Activated CD4-positive, alpha-beta T cell treated with anti-CD3 and anti-CD28 coated beads for 24 hours (primary cell): ENCODE measurements around the gene TFEB.
A peak's percentile ranks its signal among the peaks of the same experiment; 100 is the strongest.

Source experiments
- DNase-seq, 2 donors: peaks; one replicate each; pipeline ENCODE4 v3.0.0-alpha.2; 2020; ENCODE audit warnings: low read depth in 2 of 2

The TFEB gene

DNA sequence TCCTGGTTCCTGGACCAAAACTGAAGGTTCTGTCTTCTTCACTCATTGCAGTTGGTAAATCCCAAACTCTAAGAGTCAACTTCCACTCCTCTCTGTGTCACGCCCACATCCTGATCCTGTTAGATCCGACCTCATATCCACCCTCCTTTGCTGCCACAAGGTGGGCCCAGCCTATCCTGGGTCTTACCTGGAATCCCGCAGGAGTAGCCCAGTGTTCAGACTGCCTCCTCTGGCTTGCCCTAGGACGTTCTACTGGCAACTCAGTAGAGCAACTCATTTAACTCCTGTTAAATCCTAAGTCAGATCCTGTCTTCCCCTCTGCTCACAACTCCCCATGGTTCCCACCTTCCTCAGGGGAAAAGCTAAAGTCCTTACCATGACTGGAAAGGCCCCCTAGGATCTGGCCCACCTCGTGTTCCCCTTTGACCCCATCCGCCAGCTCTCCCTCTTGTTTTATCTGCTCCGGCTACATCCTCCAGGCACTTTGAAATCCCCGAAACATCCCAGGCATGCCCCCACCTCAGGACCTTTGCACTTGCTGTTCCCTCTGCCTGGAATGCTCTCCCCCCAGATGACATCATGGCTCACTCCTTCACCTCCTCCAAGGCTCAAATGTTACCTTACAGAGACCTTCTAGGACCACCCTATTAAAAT lies 43.9 kb downstream of the TFEB start:
- no peak for DNase-seq

DNA sequence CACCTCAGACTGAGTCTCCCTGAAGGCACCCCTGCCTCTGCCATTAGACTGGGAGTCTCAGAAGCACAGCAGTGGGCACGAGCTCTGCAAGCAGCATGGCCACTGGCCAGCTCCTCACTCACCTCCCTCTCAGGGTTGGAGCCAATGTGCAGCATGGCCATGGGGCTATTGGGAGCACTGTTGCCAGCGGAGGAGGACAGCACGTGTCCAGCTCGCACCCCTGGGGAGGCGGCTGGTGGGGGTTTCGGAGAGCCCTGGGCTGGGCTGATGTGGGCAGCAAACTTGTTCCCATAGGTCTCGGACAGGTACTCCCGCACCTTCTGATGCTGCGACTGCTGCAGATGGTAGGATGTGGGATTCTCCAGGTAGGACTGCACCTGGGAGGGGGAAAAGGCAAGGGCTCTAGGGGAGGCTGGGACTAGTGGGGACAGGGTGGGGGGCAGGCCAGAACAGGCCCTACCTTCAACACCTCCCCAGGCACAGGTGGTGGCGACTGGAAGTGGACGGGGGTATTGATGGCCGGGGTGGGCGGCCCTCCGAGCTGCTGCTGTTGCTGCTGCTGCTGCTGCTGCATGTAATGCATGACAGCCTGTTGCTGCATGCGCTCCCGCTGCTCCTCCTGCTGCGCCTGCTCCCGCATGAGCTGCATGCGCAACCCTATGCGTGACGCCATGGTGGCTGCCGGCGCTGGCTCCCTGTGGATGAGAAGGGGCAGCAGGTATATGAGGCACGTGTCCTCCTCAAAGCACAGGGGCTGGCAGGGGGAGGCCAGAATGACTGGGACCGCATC lies 44.7 kb downstream of the TFEB start:
- DNase-seq, result no peak

DNA sequence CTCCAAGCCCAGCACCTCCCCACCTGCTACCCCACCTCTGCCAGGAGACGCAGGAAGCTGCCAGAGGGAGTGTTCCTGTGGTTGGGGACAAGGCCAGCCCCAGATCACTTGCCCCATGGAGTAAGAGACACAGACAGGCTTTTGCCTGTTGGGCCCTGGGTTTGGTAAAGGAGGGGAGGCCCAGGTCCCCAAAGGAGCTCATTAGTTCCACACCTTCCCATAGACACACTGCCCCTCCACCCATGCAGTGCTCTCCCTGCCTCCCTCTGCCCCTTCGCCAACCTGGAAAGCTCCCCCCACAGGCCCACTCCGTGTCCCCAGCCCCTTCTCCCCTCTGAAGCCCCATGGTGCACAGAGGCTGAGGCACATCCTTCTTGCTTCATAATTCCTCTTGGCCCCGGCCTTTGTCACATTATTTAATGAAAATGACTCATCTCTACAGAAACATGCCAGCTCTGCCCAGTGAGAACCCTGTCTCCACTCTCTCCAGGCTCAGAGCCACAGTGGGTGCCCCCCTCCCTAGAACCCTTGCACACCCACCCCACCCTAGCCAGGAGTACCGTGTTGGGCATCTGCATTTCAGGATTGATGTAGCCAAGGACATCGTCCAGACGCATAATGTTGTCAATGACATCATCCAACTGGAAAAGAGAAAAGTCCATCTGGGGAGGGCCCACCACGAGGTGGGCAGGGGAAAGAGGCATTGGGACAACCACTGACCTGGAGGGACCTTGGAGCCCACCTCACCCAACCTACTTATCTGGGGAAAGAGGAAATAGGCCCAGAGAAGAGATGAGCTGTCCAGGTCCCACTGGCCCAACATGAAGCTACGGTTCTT lies 46.0 kb downstream of the TFEB start:
- no peak for DNase-seq

DNA sequence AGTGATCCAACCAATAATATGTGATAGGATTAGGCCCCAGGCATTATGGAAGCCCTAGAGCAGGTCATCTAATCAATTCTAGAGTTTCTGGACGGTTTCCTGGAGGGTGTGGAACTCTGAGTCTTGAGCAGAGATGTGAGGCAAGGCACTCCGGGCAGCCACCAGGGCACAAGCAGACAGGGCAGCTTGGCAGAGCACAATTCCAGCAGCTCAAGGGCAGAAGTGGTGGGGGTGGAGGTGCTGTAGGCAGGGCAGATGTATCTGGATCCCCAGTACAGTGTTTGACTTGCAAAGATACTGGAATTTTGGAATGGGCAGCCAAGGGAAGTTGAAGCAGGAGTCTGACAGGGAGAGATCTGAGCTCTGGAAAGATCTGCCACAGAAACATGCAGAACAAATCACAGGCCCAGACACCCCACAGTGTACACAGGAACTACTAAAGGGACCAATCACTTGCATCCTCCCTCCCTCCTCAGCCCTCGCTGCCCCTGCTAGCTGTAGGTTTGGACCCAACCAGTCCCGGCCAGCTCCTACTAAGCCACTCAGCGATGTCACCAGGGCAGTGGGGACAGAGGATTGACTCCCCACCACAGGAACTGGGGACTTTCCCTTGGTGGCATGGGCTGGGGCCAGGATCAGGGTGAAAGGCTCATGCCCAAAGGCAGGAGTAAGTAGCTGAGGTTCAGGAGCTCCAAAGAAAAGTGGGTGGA lies 47.0 kb downstream of the TFEB start:
- DNase-seq, result no peak

DNA sequence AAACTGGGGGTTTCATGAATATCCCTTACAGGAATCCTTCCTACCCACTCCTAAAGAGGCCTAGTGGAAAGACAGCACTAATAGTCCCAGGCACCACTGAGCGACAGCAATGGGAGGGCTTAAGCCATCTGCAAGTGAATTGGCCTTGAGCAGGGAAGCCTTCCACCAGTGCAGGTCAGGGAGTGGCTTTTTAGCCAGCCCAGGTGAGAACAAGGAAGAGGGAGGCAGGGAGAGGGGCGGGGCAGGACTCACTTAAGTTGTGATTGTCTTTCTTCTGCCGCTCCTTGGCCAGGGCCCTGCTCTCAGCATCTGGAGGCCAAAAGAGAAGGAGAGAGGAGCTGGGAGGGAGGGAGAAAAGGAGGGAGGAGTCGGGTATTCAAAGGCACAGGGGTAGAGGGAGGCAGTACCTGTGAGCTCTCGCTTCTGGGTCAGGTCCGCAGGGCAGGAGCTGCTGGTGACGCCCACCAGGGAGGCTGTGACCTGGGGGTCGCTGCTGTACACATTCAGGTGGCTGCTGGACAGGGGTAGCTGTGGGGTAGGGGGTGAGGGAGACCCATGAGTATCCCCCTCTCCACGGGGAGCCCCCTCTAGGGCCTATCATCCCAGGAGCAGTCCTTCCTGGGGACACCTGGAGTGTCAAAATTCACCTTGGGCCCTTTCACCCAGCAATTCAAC lies 47.8 kb downstream of the TFEB start:
- no peak for DNase-seq

DNA sequence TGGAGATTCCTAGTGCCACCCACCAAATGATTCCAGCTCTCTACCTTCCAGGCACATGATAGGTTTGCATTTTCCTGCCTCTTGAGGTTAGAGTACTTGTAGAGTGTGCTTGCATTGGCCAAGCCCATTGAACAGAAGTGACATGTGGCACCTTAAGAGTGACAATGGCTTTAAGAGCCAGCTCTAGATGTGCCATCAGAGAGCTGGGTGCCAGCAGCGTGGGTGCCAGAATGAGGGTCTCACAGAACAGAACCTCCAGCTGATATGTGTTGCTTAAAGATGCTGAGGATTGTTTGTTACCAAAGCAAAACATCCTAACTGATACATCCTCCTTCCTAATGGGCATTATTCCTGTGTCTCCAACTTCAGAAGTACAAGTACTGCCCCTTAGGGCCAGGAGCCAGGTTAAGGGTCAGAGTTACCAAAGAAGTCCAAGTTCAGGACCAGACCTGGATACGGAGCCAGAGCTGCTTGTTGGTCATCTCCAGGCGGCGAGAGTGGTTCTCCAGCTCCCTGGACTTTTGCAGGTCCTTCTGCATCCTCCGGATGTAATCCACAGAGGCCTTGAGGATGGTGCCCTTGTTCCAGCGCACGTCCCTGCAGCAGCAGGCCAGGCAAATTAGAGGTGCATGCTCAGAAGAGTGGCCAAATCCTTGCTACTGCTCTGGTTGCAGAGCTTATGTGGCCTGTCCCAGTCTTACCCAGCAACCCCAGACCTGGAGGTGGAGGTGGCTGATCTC lies 49.6 kb downstream of the TFEB start:
- no peak for DNase-seq

DNA sequence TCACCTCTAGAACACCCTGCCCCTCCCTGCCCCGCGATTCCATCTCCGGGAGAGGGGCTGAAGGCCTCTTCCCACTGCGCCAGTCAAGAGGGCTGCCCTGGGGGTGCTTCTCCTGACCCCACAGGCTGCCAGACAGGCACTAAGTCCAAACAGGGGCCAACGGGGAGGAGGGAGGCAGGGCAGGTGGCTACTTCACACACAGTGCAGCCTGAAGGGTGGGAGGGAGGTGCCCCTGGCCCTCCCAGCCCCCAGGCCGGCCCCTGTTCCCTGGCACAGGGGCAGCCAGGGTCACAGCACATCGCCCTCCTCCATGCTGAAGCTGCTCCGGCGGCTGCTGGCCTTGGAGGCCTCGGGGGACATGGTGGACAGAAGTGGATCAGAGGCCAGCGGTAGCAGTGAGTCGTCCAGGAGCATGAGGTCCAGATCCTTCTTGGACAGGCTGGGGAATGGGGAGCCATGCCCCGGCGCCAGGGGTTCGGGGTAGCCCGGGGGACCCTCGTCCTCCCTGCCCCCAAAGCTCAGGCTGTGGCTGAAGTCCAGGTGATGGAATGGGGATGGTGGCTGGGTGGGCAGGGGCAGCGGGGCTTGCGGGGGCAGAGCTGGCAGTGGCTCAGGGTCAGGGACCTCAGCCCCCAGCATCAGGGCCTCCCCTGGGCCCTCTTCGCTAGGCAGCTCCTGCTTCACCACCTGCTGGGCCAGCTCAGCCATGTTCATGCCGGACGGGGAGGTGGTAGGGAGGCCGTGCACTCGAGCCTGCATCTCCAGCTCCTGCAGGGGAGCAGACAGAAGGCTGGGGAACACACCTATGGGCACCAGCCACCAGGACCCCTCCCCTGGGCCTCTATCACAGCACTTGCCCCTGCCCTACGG lies 50.9 kb downstream of the TFEB start:
- no peak for DNase-seq

DNA sequence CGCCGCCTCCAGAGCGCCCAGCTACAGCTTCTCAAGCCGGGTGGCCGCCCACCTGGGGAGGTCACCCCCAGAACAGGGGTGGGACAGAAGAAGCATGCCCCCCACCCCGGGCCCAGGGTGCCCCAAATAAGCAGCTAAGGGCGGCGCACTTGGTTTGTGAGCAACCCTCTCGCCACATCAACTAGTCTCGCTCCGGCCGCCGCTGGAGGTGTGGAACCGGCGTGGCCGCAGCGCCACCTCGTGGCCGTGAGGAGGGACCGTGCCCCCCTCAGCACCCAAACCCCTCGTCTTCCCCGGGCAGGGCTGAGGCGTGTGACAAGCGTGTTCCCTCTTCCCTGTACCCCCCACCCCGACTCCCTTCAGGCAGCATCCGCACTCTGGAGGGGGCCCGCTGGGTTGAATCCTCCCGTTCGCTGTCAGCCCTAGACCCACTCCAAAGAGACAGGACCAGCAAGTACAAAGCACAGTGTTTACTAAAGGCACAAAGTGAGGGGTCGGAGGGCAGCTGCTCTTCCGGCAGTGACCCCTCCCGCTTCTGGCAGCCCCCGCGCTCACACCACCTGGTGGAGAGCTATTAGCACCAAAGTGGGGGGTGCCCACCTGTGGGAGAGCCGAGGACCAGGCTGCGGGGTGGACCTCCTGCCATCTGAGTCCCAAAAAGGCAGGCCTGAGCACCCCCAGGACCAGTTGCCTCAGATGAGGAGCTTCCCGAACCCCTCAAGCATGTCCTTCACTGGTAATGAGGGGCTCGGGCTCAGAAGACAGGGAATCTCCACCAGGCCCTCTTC lies 51.7 kb downstream of the TFEB start:
- DNase-seq, result peak; percentile 68 to 69

DNA sequence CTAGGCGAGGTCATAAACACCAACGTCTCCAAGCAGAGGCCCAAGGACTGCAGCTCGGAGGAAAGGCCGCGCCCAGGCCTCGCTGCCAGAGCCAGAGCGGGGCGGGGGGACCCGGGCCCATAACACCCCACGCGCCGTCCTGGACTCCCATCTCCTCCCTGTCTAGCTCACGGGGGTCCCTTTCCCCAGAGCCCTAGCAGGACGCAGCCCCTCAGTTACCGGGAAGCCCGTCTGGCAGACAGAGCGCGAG lies 52.2 kb downstream of the TFEB start:
- DNase-seq, result no peak

DNA sequence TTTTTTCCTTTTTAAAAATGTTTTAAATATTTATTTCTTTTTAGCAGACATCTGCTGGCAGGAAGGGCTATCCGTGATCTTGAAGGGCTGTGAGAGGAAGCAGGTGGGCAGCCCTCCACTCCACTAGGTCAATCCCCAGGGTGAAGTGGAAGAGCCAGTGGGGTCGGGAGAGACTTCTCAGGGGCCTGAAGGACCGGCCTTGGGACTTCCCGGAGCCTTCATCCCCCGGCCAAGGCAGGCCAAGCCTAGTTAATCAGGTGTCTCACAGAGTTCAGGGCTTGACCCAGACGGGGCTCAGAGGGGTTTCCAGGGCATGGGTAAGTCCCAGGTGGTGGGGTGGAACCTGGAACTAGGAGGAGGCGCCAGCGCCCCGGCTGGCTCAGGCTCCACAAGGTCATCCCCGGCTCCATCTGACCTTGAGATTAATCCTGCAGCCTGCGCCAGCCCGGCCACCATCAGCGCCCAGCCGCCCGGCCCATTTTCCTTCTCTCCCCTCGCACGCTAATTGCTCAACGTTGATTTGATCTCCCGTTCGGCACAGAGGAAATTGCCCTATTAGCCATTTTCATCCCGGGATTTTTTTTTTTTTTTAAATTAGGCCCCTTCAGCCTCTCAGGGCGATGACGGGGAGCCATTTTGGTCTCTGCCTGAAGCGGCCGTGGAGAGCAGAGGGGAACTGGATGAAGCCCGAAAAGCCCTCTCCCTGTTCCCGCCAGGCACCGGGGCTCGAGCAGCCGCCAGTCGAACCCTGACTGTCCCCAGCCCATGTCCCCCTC lies 52.7 kb downstream of the TFEB start:
- no peak for DNase-seq

DNA sequence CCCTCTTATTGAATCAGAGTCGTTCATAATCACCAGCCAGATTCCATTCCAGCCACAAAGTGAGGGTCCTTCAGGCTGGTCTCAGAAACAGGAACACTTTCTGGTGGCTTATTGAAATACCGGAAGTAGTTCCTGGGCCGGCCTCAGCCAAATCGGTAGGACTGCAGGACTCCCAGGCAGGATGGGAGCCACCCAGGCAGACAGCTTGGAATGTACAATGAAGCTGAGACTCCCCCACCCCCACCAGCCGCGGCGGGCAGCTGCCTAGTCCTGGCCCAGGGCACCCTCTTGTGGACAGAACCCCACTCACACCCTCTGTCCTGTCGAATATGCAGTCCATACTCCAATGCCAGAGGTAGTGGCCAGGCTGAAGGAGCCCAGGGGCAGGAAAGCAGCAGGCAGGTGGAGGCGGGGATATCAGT lies 53.3 kb downstream of the TFEB start:
- DNase-seq, result peak; percentile 60 to 70

DNA sequence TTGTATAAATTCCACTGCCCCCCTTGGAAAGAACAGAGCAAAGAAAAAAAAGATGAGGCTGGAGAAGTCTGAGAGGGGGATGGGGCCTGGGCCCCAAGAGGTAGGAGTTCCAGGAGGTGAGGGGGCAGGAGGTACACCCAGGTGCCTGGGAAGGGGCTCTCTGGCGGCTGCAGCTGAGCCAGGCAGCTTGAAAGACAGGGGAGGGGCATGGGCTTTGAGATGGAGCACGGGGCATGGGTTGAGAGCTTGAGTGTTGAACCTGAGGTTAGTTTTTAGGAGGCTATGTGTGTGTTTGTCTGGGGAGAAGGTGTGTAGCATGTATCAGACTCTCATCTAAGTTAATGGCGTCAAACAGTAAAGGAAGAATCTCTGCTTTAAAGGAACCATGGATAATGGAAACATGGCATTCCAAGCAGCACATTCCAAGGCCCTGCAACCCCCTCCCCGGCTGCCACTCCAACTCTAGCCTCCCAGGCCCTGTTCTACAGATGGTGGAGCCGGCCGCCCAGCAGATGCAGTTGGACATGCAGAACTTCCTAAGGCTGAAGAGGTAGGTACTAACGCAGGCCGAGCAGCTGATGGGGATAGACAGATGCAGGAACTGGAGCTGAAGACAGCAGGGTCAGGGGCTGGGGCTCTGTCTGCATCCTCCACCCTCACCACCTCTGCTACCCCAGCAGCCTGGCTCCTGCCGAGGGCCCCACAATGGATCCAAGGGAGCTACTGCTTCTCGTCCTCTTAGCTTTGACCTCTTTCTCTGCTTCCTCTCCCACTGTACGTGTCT lies 55.0 kb downstream of the TFEB start:
- no peak for DNase-seq

DNA sequence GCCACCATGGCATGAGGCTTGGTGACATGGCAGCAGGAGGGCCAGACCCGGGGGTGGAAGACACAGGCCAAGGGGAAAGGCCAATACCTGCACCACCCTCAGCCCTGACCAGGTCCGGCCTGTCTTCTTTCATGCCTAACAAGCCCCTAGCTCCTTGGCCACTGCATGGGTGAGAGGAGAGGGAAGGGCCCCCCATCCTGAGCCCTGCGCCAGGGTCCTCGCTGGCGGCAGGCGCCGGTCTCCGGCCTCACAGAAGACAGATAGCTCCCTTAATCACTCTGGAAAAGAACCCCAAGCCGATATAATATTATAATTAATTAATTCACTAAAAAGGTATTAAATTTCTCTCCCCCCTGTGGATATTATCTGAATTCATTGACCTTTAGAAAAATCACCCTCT lies 55.7 kb downstream of the TFEB start:
- no peak for DNase-seq

DNA sequence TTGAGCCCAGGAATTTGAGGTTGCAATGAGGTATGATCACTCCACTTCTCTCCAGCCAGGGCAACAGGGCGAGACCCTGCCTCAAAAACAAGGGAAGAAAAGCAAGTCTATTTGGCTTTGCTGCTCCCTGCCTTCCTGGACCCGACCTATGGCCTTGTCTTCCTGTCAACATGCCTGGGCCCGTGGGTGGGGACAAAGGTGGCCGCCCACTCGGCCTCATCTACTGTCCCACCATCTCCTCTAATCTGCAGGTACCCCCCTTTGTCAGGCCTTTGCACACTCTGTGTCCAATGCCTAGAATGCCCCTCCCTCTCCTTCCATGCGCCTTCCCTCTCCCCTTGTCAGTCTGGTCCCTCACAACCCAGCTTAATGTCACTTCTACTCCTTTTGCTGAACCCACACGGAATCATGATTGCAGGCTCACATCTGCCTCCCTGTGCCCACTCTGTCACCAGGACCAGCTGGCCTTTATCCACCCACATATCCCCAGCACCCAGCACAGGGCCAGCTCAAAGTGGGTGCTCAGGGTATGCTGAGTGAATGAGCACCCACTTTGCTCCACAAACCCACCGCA lies 56.8 kb downstream of the TFEB start:
- DNase-seq, result no peak

DNA sequence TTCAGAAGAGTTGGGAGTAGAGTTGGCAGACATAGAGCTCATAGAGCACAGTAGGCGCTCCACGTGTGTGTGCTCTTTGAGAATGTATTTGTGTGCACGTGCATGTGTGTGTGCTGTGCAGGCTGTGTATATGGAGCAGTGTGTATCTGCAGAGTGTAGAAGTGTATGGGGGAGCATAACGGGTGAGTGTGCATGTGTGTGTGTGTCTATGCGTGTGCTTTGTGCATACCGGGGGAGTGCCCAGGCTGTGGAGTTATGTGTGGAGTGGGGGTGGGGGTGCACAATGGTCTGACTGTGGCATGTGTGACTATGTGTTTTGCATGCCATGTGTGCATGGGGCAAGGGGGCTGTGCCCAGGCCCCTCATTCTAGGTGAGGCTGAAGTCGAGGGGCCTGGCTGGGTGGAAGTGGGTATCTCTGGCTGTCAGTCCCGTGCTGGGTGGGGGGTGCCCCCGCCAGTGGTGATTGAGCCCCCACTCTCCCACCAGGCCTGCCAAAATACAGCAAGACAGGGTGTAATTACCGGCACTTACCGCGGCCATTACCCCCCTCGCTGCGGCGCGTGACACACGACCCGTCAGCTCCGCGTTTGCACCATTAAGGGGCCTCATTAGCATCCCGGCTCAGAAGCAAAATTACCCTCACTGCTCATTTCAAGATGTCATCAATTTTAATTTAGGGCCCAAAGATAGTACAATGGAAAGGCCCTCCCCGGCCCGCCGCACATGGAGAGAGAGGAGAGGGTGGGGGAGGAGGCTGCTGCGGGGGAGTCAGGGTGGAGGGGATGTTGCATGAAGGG lies 58.1 kb downstream of the TFEB start:
- DNase-seq, result no peak

DNA sequence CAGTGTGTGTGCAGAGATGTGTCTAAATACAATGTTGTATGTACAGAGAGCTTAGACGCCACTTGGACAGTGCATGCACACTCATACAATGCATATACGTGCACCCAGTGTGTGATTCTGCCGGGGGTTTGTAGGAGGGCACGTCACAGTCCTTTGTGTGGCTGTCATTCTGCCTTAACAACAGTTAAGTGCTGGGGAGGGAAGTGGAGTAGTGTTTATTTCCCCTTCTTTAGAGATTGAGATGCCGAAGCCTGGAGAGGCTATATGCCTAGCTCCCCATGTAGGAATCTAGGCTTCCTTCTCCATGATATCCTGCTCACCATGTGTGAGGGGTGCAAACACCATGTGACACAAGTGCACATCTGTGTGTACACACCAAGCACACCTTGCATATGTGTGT lies 59.0 kb downstream of the TFEB start:
- no peak for DNase-seq
